Measurements from ENCODE around the gene MAP3K5. TPM values are rescaled to one million over a fixed set of nuclear protein-coding genes. Genes with fewer than 3 reads are reported as not detected.
"Not testable (repeated sequence)": the region's sequence is repeated elsewhere in the genome, so short reads cannot be mapped to it uniquely, and the experiment has no call there.

The MAP3K5 gene
- polyA plus RNA-seq, 1 experiment: 2.5 TPM

GRCh38 chr6:136598048-136598447 is 194.2 kb downstream of the MAP3K5 start:
- H3K4me3 ChIP-seq (ENCODE audit: low read depth, low read length): no peak overlapping the region
- H3K36me3 ChIP-seq (ENCODE audit: control insufficient read depth, insufficient read depth, low read length): no peaks in the 10 kb centered on the region
- CTCF ChIA-PET: interaction anchor here (1.2 kb wide), 1 partner anchor 14 kb away, joined by 3 read pairs; no protein-coding TSS in a partner anchor
- no peak for DNase-seq (ENCODE audit: low read depth)
- POLR2A ChIA-PET: no interaction called here
- no peaks in the 10 kb centered on the region for H3K27me3 ChIP-seq (ENCODE audit: control insufficient read depth, insufficient read depth, low read length)
- no peak for TF ChIP-seq CTCF (IDR thresholded peaks at IDR 0.05; ENCODE audit: insufficient read depth, low read depth, low read length)

GRCh38 chr6:136594671-136595070 is 197.6 kb downstream of the MAP3K5 start:
- Histone ChIP-seq H3K36me3 (ENCODE audit: control insufficient read depth, insufficient read depth, low read length) (no peaks in the 10 kb centered on the region), H3K27me3 (ENCODE audit: control insufficient read depth, insufficient read depth, low read length) (no peaks in the 10 kb centered on the region), H3K4me3 (ENCODE audit: low read depth, low read length) (no peak overlapping the region)
- ChIA-PET CTCF (interaction anchor here (1.3 to 2.2 kb wide), 2 partner anchors 10 to 197 kb away, joined by 4 to 12 read pairs; partner anchors contain the start of gene MAP3K5), POLR2A (interaction anchor here (0.6 kb wide), 1 partner anchor 17 kb away, joined by 10 read pairs; no protein-coding TSS in a partner anchor)
- DNase-seq (ENCODE audit: low read depth): no peak
- TF ChIP-seq CTCF (IDR thresholded peaks at IDR 0.05; ENCODE audit: insufficient read depth, low read depth, low read length): no peak

- H3K4me3 ChIP-seq (ENCODE audit: low read depth, low read length): no peak overlapping the region
- POLR2A ChIA-PET: interaction anchor here (0.6 kb wide), 1 partner anchor 18 kb away, joined by 10 read pairs; no protein-coding TSS in a partner anchor
- no peaks in the 10 kb centered on the region for H3K36me3 ChIP-seq (ENCODE audit: control insufficient read depth, insufficient read depth, low read length)
- CTCF ChIA-PET: interaction anchor here (1.0 to 2.2 kb wide), 4 partner anchors 8 to 198 kb away, joined by 3 to 12 read pairs (median 4); partner anchors contain the start of gene MAP3K5
- TF ChIP-seq CTCF (IDR thresholded peaks at IDR 0.05; ENCODE audit: insufficient read depth, low read depth, low read length): no peak
- H3K27me3 ChIP-seq (ENCODE audit: control insufficient read depth, insufficient read depth, low read length): no peaks in the 10 kb centered on the region
- DNase-seq (ENCODE audit: low read depth): peak; percentile 97
These were observed 198.4 kb downstream of the MAP3K5 start for GRCh38 chr6:136593748-136594490.

GRCh38 chr6:136592930-136593673 is 199.2 kb downstream of the MAP3K5 start:
- no peaks in the 10 kb centered on the region for H3K36me3 ChIP-seq (ENCODE audit: control insufficient read depth, insufficient read depth, low read length)
- no peak for TF ChIP-seq CTCF (IDR thresholded peaks at IDR 0.05; ENCODE audit: insufficient read depth, low read depth, low read length)
- no peaks in the 10 kb centered on the region for H3K27me3 ChIP-seq (ENCODE audit: control insufficient read depth, insufficient read depth, low read length)
- no peak for DNase-seq (ENCODE audit: low read depth)
- POLR2A ChIA-PET: no interaction called here
- no peak overlapping the region for H3K4me3 ChIP-seq (ENCODE audit: low read depth, low read length)
- CTCF ChIA-PET: interaction anchor here (1.0 to 2.2 kb wide), 4 partner anchors 8 to 199 kb away, joined by 3 to 12 read pairs (median 4); partner anchors contain the start of gene MAP3K5

- ChIA-PET CTCF (interaction anchor here (2.3 kb wide), 1 partner anchor 201 kb away, joined by 7 read pairs; the partner anchor contains the start of gene MAP3K5), POLR2A (no interaction called here)
- no peak overlapping the region for H3K4me3 ChIP-seq (ENCODE audit: low read depth, low read length)
- no peaks in the 10 kb centered on the region for H3K36me3 ChIP-seq (ENCODE audit: control insufficient read depth, insufficient read depth, low read length)
- DNase-seq (ENCODE audit: low read depth): no peak
- TF ChIP-seq CTCF (IDR thresholded peaks at IDR 0.05; ENCODE audit: insufficient read depth, low read depth, low read length): no peak
- H3K27me3 ChIP-seq (ENCODE audit: control insufficient read depth, insufficient read depth, low read length): no peaks in the 10 kb centered on the region
These were observed 200.7 kb downstream of the MAP3K5 start for GRCh38 chr6:136591617-136592016.

GRCh38 chr6:136590846-136591245 is 201.4 kb downstream of the MAP3K5 start:
- CTCF ChIA-PET: interaction anchor here (2.3 kb wide), 1 partner anchor 201 kb away, joined by 7 read pairs; the partner anchor contains the start of gene MAP3K5
- POLR2A ChIA-PET; H3K4me3 ChIP-seq (ENCODE audit: low read depth, low read length); H3K27me3 ChIP-seq (ENCODE audit: control insufficient read depth, insufficient read depth, low read length); H3K36me3 ChIP-seq (ENCODE audit: control insufficient read depth, insufficient read depth, low read length); DNase-seq (ENCODE audit: low read depth): not testable (repeated sequence)
